Epithelial cell of prostate (primary cell): Measurements from ENCODE around the gene ATP6V0D1.

ENCODE experiments used
- DNase-seq: peaks from one replicate; pipeline ENCODE4 v3.0.0-alpha.2; 2011; ENCODE audit warnings: low read depth, low spot score
- H3K27ac ChIP-seq: fragments of 450-650 bp; 2 replicates; pipeline ENCODE4 v1.5.1; 2017; ENCODE audit warnings: mild to moderate bottlenecking

The ATP6V0D1 gene

DNA sequence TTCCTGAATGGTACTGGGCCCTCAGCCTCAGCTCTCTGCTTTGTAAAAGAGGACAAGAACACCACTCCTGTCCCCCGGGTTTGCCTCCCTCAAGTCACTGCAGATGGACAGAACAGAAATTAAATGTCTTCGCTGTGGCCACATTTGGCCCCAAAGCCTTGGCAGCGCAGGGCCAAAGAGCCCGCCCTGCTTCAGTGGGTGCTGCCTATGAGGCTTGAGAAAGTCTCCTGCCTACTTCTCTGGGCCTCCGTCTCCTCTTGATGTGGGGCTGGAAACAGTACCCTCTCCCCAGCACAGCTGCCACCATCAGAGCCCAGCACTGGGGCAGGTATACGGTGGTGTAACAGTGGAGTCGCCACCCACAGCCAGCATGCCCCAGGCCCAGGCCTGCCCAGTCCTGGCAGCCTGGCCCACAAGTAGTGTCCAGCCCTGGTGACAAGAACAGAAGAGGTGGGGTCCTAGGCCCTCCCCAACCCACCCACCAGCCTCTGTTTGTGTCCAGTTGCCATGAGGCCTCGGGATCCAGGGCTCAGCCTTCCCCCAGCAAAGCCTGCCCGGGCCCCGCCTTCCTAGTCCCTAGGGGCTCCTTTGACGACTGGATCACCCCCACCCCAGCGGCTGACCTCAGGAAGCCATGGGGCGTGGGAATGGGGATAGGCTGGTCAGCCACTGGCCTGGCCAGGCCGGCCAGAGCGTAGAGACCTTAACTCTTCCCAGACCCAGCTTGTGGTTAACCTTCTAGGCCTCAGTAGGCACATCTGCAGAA, 83.7 kb downstream of the ATP6V0D1 start:
- H3K27ac ChIP-seq: no peak overlapping the region
- no peak for DNase-seq

DNA sequence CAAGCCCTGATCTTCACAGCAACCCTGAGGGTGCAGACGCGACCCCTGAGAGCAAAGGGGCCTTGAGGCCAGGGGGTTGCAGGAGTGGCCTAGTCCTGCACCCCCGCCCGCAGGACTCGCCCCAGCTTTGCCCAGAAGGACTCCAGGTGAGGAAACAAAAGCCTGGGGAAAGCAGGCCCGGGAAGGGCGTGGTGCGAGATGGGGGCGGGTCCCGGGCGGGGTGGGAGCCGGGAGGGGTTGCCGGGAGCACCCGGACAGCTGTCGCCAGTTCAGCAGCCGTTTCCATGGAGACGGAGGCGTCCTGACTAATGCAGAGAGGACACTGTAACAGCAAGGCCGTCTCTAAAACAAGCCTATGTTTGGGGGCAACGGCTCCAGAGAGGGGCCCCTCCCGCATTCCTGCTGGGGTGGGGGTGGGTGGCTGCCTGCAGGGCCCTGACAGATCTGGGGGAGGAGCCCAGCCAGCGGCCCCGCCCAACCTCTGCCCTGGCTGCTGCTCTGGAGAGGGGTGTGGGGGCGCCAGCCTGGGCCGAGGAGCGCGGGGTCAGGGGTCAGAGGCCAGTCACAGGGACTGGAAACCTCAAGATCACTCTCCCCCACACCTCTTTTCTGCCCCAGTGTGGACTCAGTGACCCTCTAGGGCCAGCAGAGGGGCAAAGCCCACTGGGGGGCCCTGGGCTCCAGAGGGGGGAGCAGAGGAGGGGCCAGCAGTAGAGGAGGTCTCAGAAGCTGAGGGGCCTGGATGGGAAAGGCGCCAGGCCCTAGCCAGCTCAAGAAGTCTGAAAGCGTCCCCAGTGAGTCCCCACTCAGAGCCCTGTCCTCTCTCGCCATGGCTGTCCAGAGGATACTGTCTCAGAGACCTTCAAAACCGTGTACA, 84.6 kb downstream of the ATP6V0D1 start:
- no peak for DNase-seq
- no peak overlapping the region for H3K27ac ChIP-seq

DNA sequence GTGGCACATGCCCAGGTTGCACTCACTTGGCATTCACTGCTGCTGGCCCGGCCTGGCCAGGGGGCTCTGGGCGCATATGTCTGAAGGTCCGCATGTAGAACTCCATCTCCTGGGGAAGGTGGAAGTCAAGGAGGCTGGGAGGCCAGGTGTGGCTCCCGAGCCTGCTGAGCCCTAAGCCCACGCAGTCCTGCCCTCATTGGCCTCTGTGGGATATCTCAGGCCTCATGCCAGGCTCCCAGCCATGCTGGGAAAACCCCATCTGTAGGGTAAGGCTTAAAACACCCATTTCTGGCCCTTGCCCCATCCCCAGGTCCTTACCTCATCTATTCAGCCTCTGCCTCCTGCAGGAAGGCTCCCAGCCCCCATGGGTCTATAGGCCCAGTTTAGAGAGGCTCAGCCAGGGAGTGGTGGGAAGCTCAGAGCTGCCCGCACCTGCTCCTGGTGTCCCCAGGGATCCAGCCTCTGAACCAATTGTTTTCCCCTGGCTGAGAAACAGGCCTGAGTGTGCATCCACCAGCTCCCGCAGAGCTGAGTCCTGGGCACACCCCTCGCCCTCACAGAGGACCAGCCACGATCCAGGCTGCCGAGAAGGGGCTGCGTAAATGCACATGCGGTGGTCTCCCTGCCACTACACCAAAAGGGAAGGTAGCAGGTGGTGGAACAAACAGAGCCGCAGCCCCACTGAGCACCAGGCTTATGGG, 85.3 kb downstream of the ATP6V0D1 start:
- no peak overlapping the region for H3K27ac ChIP-seq
- no peak for DNase-seq

DNA sequence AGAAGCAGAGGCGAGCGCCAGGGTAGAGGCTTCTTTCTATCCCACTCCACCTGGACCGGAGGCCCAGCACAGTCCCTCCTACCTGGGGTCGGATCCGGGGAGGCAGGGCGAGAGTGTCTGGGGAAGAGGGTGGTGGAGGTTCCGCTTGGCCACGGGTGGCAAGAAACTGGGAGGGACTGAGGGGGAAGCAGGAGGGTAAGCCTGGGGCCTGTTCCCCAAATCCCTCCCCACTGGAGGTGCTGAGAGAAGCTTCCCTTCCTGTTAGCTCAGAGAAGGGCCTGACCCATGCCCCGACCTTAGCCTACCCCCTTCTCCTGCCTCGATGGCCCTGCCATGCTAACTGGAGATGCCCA, 85.9 kb downstream of the ATP6V0D1 start:
- no peak overlapping the region for H3K27ac ChIP-seq
- no peak for DNase-seq

DNA sequence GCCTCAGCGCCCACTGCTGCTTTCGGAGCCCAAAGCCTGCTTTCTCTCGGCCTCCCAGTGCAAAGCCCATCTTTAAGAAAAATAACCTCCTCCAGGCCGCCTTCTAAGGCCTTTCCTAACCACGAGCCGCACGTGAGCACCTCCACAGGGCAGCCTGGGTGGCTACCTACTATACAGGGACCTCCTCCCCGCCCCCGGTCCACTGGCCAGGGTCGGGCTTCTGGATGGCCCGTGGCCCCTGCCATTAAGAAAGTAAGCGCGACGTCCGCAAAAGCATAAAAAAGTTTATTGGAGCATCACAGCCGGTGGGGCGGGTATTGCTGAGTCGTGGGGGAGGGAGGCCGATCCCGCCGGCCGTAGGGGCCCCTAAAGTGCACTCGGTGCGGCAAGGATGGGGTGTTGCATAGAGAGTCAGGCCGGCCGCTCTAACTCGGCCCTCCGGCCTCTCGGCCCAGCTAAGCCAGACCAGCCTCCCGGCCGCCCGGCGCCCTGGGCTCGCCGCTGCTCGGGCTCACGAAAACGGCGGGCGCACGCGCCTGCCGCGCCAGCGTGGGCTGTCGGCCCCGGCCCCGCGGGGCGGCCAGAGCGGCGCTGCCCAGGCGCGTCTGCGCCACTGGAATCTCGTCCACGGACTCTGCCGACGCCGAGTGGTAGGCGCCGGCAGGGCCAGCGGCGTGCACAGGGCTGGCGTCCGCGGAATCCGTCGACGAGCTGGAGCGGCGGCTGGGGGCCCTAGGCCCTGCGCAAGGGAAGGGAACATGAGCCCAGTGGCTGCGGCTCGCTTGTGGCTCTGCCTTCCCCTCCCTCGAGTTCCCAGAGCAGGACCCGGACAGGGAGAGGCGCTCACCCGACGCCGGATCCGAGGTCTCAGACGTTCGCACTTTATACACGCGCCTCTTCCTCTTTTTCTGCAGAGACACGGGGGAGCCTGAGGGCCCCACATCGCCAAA, 86.5 kb downstream of the ATP6V0D1 start:
- no peak for DNase-seq
- no peak overlapping the region for H3K27ac ChIP-seq

DNA sequence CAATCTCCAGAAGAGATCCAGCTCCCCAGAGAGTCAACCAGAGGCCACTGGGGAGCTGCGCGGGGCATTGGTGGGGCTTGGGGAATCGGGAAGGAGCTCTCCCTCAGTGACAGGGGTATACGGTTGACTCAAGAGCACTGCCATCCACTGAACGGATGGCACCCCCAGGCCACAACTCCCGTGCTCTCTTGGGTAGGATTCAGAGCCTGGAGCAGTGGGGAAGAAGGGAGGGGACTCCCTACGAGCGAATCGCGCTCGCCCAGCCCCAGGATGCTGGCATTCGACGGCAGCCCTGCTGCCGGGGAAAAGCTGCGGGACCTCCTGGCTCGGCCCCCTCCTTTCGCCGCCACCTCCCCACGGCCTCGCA, 87.2 kb downstream of the ATP6V0D1 start:
- DNase-seq: no peak
- H3K27ac ChIP-seq: no peak overlapping the region

DNA sequence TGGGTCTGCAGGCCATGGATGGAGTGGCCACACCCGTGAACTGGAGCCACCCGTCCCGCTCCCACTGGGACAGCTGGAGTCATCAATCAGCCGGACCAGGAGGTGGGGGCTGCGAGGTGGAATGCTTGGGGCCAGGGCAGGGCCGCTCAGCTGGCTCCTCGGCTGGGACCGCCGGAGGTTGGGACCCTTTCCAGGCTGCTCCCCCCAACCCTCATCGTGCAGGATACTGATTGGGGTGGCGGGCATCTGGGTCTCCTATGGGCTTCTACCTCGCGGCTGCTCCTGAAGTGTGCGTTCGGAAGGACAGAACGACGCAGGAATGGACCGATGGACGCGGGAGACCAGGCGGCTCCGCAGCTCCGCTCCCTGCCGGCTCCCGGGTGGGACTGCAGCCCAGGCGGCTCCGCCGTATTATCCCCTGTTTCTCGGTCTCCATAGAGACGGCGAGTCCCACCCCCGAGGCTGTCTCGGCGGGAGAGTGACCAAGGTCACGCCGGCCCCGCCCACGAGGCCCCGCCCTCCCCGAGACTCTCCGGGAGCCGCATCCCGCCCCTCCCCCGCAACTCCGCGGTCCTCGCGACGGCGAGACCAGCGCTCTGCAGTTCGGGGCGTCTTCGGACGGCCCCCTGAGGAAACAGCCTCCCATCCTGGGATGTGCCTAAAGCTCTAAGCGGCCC, 87.7 kb downstream of the ATP6V0D1 start, which contains the start of gene TPPP3:
Gene TPPP3, minus strand, starts transcription at position 388 of the 677 bp plus-strand sequence. CDS start 2,387 bp downstream, outside the sequence.
- no peak for DNase-seq

DNA sequence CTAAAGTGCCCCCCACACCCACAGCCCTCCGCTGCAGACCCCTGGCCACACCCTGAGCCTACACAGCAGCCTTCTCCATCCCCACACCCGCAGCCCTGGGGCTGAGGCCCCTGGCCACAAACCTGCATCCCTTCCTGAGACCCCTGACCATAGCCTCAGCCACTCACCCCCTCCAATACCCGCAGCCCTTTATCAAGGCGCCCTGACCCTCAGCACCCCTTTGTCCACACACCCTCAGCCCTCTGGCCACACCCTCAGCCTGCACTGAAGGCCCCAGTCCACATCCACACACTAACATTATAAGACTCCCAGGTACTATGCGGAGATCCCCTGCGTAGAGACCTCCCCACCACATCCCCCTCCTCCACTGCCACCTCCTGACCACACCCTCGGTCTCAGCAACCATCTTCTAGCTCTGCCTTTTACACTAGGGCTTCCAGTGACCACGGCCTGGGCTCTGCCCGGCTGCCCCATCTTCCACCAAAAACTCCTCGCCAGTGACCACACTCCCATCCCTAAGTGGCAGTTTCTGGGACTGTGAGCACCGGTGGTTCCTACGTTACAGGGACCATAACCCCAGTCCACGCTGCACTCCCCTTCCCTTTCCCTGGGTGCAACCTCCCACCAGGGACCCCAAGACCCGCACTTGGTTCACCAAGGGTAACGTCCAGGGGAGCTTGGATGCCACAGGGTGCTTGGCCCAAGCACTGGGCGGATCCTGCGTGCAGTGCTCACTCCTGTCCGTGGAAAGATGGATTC, 88.5 kb downstream of the ATP6V0D1 start:
- no peak for DNase-seq
- no peak overlapping the region for H3K27ac ChIP-seq

More for the DNA sequence above, 87.7 kb downstream of the ATP6V0D1 start, which contains the start of gene TPPP3:
- no peak within 1 kb of the TSS for H3K27ac ChIP-seq

DNA sequence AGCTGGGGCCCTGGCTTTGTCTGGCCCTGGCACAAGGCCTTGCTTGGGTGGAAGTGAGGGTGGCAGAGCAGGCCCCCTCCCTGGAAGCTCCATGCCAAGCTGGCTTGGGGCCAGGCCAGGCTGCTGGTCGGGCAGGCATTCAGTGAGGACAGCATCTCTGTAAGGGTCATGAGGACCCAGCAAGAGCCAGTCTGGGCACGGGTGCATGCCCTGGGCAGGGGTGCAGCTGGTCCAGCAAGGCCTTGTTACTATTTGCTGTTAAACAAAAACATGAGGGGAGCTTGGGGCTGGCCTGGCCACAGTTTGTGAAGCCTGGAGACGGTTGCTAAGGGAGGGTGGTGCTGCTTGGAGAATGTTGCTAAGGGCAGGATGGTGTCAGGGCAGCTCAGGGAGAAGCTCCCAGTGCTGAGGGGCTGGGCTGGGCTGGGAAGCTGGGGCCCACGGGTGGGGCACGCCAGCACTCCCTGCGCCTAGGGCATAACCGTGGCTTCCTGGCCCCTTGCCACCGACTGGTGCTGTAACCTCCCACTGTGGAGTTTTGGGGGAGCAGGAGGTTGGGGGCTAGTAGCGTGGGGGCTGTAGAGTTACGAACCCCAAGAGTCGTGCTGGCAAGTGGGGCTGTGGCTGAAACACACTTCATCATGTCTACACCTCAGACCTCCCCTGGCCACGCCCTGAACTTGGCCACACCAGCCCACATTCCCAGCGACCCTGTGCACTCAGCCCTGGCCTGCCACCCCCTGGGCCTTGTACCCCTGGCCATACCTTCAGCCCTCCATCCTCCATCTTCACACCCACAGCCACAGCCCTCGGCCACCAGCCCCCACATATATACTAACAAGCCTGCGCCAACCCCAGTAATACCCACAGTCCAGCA, 89.3 kb downstream of the ATP6V0D1 start:
- no peak for DNase-seq
- H3K27ac ChIP-seq: no peak overlapping the region

DNA sequence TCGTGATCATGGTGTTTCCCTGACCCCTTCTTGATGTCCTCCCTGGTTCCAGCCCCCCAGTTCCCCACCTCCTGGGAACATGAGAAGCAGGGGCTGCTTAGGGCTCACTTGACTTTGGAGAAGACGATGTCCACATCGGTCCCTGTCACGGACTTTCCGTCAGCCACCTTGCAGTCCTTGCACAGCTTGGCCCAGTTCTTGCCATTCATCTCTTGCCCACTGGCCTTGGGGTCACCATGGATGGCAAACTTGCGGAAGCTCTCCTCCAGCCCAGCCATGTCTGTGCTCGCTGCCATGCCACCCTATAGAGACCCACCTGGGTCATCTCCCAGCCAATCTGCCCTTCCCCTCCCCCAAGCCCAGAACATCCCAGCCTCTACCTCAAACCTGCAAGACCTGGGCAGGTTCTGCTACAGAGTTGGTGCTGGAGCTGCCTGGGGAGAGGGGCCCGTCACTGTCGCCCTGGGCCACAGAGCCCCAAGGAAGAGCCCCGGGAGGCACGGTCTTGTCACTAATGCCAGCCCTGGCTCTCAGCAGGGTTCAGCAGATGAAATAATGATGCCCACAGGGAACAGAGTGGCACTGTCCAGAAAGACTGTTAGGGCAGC, 90.0 kb downstream of the ATP6V0D1 start:
- no peak overlapping the region for H3K27ac ChIP-seq
- no peak for DNase-seq

DNA sequence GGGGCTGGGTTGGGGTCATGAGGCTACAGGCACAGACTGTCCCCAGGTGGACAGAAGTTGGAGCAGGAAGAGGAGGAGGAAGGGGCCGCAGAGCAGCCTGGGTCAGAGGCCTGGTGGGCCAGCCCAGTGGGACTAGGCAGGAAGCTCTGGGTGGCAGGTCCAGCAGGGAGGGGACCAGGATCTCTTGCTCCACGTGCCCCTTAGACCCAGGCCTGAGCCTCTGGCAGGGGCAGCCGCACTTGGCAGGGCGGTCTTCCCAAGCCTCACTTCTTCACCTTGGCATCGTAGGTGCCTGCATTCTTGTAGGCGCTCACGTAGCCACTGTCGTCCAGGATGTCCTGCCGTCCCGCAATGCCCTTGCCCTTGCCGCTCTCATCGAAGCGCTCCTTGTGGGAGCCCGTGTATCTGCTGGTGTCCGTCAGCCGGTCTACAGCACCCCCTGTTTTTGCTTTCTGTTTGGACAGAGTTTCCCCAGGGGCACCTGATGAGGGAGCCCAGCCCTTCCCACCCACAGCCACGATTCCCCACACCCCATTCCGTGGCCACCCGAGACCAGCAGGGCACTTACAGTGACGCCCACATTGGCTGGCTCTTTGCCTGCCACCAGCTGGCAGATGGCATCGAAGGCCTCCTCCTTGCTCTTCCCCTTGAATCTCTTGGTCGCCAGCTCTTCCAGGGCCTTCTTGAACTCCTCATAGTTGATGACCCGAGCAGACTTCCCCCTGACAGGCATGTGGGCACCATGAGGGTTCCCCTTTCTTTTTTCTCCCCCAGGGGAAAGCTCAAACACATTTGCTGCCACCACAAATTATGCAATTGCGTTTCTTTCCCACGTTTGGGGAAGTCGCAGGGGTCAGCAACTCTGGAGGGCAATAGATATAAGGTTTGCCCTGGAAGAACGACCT, 90.8 kb downstream of the ATP6V0D1 start:
- DNase-seq: no peak
- no peak overlapping the region for H3K27ac ChIP-seq

DNA sequence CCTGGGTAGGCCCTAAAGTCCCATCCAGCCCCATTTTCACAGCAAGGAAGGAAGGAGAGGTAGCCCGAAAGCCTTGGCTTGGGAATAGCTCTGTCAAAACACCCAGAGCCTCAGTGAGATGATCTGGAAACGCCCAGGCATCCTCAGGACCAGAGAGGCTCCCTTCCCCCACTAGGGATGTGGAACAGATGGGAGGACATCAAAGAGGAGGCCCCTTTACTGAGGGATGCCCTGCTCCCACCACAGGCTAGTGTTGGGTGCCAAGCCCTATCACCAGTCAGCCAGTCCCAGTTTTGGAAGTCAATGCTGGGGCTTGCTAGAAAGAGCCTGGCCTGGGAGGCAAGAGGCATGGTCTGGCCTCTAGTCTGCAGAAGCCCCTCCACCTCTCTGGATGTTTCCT, 92.4 kb downstream of the ATP6V0D1 start:
- no peak for DNase-seq
- H3K27ac ChIP-seq: no peak overlapping the region

DNA sequence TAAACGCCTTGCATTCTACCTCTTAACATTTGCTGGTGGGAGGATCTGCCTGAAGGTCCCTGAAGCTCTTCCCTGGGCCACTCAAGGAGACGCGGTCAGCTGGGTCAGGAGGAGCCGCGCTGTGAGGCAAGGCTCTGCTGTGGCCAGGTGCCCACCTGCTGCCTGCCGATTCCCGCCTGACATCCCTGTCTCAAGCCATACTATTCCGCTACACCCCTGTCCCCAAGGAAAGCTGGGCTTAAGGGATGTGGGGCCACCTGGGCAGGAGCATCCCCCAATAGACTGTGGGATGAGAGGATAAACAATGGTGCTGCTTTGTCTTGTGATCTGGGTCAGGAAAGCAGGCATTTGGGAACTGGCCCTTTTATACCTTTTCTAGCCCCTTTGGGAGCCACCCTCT, 92.8 kb downstream of the ATP6V0D1 start:
- no peak overlapping the region for H3K27ac ChIP-seq
- DNase-seq: no peak
